ENCODE data around the gene SCYGR7. TPM values are rescaled to one million over a fixed set of nuclear protein-coding genes. Genes with fewer than 3 reads are reported as not detected.
"Not testable (repeated sequence)": the region's sequence is repeated elsewhere in the genome, so short reads cannot be mapped to it uniquely, and the experiment has no call there.

Gene SCYGR7
- polyA plus RNA-seq, 4 donors = not detected

DNA sequence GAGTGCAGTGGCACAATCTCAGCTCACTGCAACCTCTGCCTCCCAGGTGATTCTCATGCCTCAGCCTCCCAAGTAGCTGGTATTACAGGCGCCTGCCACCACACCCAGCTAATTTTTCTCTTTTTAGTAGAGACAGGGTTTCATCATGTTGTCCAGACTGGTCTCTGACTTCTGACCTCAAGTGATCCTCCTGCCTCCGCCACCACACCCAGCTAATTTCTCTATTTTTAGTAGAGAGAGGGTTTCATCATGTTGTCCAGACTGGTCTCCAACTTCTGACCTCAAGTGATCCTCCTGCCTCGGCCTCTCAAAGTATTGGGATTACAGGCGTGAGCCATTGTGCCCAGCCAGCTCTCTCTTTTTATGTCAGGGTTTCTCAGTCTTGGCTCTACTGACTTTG lies 28.1 kb downstream of the SCYGR7 start:
- DNase-seq (ENCODE audit: low read depth in 4 of 4, low spot score in 3 of 4) = not testable (repeated sequence)

DNA sequence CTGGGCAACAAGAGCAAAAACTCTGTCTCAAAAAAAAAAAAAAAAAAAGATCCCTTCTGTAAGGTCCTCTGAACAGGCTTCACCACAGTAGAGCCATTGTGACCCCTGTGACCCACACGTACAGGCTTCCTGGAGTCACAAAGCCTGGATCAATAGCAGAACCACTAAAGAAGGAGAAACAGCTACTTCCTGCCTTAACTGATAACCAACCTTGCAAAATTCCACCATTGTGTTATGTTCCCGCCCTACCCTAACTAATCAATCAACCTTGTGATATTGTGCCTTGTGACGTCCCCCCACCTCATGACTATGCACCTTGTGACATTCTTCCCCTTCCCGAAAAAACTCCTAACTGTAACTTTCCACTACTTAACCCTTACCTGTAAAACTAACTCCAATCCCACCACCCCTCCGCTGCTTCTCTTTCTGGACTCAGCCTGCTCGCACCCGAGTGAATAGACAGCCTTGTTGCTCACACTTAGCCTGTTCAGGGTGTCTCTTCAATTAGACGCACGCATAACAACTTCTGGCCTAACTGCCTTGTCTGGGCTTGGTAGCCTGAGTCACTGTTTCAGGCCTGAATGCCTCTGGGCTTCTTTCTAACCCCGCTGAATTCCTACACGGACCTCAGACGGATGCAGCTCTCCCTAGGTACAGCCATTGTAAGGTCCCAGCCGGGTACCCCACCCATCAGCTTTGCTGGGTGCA lies 31.4 kb downstream of the SCYGR7 start:
- DNase-seq (ENCODE audit: low read depth in 4 of 4, low spot score in 3 of 4) = no peak

DNA sequence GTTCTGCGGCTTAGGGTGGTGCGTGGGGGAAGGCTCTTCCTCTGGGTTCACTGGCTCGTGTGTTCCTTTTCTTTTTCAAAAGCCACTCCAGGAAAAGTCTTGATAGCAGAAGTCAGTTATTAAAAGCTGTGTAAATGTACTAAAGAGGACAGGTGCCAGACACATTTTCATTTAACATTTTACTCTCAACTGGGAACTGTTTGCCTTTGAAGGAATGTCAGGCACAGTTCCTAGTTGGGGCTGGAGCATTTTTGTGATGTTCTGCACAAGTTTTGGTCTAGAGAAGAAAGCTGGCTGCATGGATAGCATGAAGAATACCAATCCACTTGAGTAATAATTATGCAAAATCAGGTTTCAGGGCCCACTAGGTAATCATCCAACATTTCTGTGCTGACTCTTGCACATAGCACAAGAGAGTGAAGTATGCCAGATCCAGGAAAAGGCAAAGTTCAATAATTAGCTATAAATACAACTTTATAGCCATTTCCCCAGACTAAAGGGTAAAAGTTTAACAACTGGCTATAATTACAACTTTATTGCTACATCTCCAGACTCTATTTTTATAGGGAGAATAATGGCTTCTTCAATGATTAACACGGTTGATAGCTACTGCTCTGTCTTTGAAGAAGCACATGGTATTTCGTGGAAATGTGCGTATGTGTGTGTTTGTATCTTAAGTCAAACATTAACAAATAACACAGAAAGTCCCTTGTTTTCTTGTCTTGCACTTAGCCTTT lies 33.8 kb downstream of the SCYGR7 start:
- peak; percentile 53 to 66 (median 60) for DNase-seq (ENCODE audit: low read depth in 4 of 4, low spot score in 3 of 4)

DNA sequence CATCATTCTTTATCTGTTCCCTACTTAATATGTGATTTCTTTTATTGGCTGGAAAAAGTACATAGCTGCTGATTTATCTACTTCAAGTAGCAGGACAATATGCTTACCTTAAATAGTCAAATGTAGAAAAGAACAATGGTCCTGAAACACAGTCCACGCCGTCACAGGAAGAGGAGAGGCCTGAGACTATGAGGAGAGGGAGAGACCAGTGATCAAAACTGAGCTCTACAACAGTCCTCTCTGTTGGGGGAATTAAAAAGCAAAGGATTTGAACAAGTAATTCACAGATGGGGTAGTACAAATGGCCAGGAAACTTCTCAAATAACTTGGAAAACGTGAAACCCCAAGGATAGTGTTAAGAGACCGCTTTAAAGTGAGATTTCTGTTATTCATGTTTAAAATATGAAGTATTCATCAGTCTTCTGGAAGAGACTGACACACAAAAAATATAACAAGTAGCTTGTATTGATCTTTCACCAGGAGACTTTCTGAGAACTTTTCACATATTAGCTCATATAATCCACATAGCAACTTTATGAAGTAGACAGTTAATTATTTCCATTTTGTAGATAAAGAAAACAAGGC lies 37.7 kb downstream of the SCYGR7 start:
- DNase-seq (ENCODE audit: low read depth in 4 of 4, low spot score in 3 of 4) = no peak

DNA sequence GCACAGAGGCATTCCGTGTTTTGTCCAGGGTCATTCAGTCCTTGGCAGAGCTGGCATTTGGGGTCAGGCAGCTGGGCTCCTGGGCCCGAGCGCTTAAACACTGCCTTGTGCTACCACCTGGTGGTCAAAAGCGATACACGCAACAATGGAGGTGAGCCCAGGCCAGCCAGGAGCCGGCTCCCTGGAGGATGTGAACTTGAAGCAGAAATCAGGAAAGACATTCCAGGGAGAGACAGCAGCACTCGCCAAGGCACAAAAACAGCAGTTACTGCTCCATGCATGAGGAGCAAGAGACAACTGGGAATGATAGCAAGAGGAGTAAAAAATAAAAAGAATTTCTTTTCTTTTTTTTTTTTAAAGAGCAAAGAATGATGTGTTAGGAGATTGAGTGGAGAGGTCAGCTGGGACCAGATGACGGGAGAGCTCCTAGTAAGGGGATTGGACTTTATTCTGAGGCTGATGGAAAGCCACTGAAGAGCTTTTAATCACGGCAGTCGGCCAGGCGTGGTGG lies 38.3 kb downstream of the SCYGR7 start:
- peak; percentile 54 to 60 (median 58) for DNase-seq (ENCODE audit: low read depth in 4 of 4, low spot score in 3 of 4)

DNA sequence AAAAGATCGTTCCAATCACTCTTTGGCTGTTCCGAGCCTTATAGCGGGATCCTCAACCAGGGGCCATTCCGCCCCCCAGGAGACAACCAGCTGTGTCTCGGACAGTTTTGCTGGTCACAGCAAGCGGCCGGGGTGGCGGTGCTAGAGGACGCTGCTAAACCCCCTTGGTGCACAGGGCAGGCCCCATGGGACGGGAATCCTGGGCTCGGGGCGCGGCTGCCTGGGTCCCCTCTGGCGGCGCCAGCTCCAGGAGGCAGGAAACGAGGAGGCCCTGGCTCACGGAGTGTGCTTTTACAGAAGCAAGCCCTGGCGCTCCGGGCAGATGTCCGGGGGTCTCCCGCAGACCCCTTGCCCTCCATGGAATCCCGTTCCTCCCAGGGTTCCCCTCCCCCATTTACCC lies 39.7 kb downstream of the SCYGR7 start:
- no peak for DNase-seq (ENCODE audit: low read depth in 4 of 4, low spot score in 3 of 4)

DNA sequence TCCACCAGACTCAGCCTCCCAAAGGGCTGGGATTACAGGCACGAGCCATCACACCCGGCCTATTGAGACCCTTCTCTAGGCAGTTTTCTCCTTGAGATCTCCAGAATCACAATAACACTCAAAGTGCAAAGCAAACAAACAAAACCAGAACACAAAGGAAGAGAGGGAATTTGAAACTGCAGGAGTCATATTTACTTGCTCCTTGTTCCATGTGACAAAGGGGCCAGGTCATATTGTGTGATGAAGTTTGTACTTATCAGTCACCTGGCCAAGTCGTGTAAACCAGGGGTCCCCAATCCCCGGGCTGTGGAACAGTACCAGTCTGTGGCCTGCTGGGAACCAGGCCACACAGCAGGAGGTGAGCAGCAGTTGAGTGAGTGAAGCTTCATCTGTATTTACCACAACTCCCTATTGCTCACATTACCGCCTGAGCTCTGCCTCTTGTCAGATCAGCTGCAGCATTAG lies 44.1 kb downstream of the SCYGR7 start:
- DNase-seq (ENCODE audit: low read depth in 4 of 4, low spot score in 3 of 4) = no peak

DNA sequence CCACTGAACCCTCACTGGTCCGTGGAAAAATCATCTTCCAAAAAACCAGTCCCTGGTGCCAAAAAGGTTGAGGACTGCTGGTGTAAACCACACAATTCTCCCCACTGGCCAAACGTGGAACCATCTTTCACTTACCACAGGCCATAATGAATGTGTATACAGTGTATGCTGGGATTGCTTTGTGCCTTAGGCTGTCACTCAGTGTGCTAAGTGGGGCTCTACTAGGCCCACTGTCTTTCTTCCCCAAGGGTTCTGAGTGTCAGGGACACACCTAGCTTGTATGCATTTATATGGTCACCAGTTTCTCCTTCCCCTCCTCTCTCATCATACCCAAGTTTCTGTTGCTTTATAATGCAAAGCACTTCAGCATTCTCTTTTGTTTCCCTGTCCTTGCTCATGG lies 44.8 kb downstream of the SCYGR7 start:
- no peak for DNase-seq (ENCODE audit: low read depth in 4 of 4, low spot score in 3 of 4)

DNA sequence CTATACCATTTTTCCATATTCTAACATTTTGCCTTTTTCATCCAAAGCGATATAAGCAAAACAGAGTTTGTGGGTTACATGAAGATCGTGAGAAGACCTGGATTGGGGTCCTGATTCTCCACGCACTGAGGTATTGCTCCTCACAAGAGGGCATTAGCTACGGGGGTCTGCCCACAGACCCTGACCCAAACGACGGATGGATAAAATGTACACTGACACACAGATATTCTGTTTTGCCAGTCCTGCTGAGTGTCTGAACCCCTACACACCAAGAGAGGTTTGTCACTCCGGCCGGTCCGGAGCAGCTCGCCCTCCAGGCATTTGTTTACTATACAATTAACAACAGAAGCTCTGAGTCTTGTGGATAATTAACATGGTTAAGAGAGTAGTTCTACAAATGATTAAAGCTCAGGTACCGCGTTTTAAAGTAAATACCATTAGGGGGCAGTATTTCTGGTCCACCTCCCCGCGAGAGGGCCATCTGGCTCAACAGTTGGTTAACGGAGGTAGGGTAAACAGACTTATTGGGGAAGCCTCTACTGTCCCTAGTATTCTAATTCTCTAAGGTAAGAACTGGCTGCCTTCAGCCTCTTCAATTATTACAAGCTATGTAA lies 46.0 kb downstream of the SCYGR7 start:
- DNase-seq (ENCODE audit: low read depth in 4 of 4, low spot score in 3 of 4) = no peak

DNA sequence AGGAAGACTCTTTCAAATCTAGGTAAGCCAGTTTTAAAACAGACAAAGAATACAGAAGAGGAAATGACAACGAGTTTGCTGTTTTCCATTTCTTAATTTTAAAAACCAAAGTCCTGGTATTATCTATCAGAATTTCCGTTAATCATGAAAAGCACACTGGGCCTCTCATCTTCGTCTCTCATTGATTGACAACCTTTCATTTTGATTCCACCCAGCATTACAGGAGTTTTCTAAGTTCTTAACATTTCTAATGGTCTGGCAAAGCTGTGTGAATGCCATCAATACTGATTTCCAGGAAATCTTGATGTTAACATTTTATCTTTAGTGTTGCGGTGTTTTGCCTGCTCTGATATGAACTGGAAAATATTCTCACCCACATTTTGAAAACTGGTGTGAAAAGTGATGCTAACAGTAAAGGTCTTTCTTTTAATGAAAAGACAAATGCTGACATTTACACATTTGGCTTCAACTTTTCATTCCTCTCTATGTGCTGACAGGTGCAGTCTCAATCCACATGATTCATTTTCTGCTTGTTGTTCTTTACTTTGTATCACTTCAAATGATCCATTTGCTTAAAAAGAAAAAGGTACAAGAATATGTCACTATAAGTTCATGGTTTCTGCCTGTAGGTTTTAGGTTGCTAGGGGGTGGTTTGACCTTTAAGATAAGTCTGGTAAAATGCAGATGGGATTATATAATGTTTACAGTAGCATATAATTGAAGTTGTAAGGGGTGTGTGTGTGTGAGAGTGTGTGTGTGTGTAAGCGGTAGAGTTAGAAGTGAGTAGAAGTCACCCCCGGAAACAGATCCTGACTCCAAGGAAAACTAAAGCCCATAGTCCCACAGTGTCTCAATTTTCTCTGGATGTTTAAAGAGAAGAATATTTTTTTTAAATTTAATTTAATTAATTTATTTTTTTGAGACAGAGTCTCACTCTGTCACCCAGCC lies 47.0 kb downstream of the SCYGR7 start:
- DNase-seq (ENCODE audit: low read depth in 4 of 4, low spot score in 3 of 4) = no peak

Other genes with a start within 250 kb of the SCYGR7 start
- gene SCYGR2, start 129.4 kb upstream of the SCYGR7 start, polyA plus RNA-seq (ENCODE audit: insufficient read length in 4 of 4) = not detected
- not detected for gene SCYGR3, start 113.5 kb upstream of the SCYGR7 start, polyA plus RNA-seq (ENCODE audit: insufficient read length in 4 of 4)
- under 1 TPM in 2 of 4 donors, not detected in 2; 0.10 to 0.12 TPM for gene SCYGR4, start 110.8 kb upstream of the SCYGR7 start, polyA plus RNA-seq (ENCODE audit: insufficient read length in 4 of 4)
- gene SCYGR5, start 61.5 kb upstream of the SCYGR7 start, polyA plus RNA-seq (ENCODE audit: insufficient read length in 4 of 4) = not detected
- gene SLC19A3, start 10.3 kb upstream of the SCYGR7 start, polyA plus RNA-seq (ENCODE audit: insufficient read length in 4 of 4) = 10 to 100 TPM in 1 of 4 donors, 1 to 10 TPM in 3; 1.3 to 11.0 (median 6.9) TPM
- gene SCYGR6, start 3.6 kb upstream of the SCYGR7 start, polyA plus RNA-seq (ENCODE audit: insufficient read length in 4 of 4) = not detected
- gene SCYGR8, start 17.6 kb downstream of the SCYGR7 start, polyA plus RNA-seq (ENCODE audit: insufficient read length in 4 of 4) = not detected
- under 1 TPM; 0.36 to 0.94 (median 0.75) TPM for gene CCL20, start 85.5 kb downstream of the SCYGR7 start, polyA plus RNA-seq (ENCODE audit: insufficient read length in 4 of 4)
- gene DAW1, start 143.3 kb downstream of the SCYGR7 start, polyA plus RNA-seq (ENCODE audit: insufficient read length in 4 of 4) = under 1 TPM in 3 of 4 donors, not detected in 1; 0.46 to 0.79 (median 0.54) TPM

All from left renal pelvis (tissue), 4 donors.